Subcutaneous abdominal adipose tissue (tissue), 5 donors: ENCODE results near the gene GLYR1.

ENCODE experiments used
- H3K27ac ChIP-seq: one replicate; pipeline ENCODE4 v1.7.0; 2013; ENCODE audit warnings: low read depth, mild to moderate bottlenecking, inconsistent platforms, low read length, moderate library complexity
- H3K27me3 ChIP-seq, 5 donors: one replicate each; pipeline ENCODE4 v1.7.0; 2013; ENCODE audit warnings: low read length in 5 of 5, inconsistent platforms in 1 of 5; ENCODE audit not compliant: control insufficient read depth in 5 of 5, insufficient read depth in 4 of 5
- H3K36me3 ChIP-seq, 5 donors: one replicate each; pipeline ENCODE4 v1.7.0; 2013; ENCODE audit warnings: low read length in 5 of 5; ENCODE audit not compliant: control insufficient read depth in 5 of 5, insufficient read depth in 5 of 5
- H3K4me1 ChIP-seq, 5 donors: one replicate each; pipeline ENCODE4 v1.7.0; 2013; ENCODE audit warnings: low read length in 5 of 5, mild to moderate bottlenecking in 3 of 5, moderate library complexity in 1 of 5; ENCODE audit not compliant: control insufficient read depth in 5 of 5, insufficient read depth in 5 of 5
- H3K4me3 ChIP-seq, 5 donors: one replicate each; pipeline ENCODE4 v1.7.0; 2013; ENCODE audit warnings: low read length in 5 of 5, low read depth in 1 of 5
- H3K9ac ChIP-seq, 5 donors: one replicate each; pipeline ENCODE4 v1.7.0; 2013; ENCODE audit warnings: low read length in 5 of 5, mild to moderate bottlenecking in 4 of 5, moderate library complexity in 3 of 5
- H3K9me3 ChIP-seq, 5 donors: one replicate each; pipeline ENCODE4 v1.7.0; 2013; ENCODE audit warnings: low read length in 5 of 5; ENCODE audit not compliant: control insufficient read depth in 5 of 5
- donor health status: healthy.
- donor health status: healthy.
- donor health status: healthy.
- donor health status: healthy.
- donor health status: healthy.

Gene GLYR1

DNA sequence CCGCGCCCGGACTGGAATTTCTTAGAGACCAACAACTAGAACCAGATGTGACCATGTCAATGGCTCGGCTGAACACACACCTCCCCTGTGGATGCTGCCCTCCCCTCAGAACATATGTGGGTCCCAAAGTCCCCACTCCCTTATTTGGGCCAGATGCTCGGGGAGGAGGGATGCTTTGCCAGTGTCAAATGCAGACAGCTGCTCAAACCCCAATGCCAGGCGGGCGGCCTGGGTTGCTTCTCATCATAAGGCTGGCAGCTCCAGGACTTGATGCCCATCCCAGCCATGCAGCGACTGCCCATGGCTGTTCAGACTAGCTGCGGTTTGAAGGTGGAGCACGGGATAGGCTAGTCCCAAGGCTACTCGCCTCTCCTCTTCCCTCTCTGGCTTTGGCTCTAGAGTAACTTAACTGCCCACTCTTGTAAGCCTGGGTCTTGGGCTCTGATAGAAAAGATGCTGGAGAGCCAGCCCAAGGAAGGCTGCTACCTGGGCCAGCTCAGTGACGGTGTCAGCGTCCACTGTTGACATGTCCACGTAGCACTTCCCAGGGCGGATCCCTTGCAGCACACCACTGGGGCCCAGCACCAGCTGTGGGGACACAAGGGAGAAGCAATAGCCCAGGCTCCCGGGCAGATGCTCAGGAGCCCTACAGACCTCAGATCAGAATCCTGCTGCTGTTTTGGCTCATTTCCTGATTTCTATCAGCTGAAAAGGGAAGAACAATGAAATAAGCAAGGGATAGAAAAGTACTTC lies 33.7 kb downstream of the GLYR1 start:
- H3K4me3 ChIP-seq = no peak overlapping the region

DNA sequence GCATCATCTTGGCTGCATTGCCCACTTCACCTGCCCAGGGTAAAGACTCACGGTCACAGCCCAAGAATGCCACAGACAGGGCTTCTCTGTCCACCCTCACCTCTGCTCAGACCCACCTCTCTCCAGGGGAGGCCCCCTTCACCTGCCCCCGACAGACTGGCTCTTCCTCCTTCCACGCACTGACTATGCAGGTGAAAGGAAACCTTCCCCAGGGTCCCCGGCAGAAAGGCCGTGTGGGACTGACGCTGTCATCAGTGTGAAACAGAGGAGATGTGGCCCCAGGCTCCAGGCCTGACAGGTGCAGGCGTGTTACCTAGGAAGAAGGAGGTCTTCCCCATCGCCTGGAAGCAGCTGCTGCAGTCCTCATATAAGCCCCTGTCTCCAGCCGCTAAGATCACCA lies 35.3 kb downstream of the GLYR1 start:
- H3K9me3 ChIP-seq = no peaks in the 10 kb centered on the region
- no peak overlapping the region for H3K4me3 ChIP-seq
- H3K27me3 ChIP-seq = no peaks in the 10 kb centered on the region
- H3K27ac ChIP-seq = no peak overlapping the region
- H3K4me1 ChIP-seq = no peaks in the 10 kb centered on the region
- H3K9ac ChIP-seq = no peak overlapping the region
- peaks cover 7 to 83% (median 76%) of the 10 kb centered on the region in 5 donors for H3K36me3 ChIP-seq

More for the DNA sequence above, 33.7 kb downstream of the GLYR1 start:
- Histone ChIP-seq H3K27ac (no peak overlapping the region), H3K9me3 (no peaks in the 10 kb centered on the region), H3K36me3 (peaks cover 7 to 81% (median 74%) of the 10 kb centered on the region in 5 donors), H3K9ac (no peak overlapping the region), H3K27me3 (no peaks in the 10 kb centered on the region), H3K4me1 (no peaks in the 10 kb centered on the region)

DNA sequence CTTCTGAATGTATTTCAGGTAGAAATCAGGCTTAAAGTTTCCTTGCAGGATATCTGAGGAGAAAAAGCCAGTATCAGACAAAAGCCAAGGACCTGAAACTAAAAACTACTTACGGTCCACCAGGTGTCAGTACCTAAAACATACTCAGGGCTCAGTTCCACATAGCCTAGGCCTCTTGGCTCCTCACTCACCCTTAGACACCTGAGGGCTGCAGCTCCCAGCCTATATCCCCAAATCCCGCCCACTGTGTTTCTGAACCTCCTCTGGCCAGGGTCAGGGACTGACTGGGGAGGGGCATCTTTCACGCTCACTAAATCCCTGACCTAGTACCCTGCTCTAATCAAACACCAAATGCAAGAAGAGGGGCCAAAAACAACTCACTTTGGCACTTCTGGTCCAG lies 35.8 kb downstream of the GLYR1 start:
- no peaks in the 10 kb centered on the region for H3K4me1 ChIP-seq

DNA sequence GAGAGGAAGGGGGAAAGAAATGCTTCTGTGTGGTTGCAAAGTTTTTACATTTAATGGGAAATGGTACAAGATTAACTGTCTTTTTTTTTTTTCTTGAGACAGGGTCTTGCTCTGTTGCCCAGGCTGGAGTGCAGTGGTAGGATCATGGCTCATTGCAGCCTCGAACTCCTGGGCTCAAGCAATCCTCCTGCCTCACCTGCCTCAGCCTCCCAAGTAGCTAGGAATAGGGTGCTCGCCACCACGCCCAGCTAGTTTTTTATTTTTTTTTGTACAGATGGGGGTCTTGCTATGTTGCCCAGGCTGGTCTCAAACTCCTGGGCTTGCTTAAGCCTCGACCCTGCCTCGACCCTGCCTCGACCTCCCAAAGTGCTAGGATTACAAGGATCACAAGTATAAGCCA lies 40.8 kb downstream of the GLYR1 start:
- Histone ChIP-seq H3K36me3 (peaks cover 0 to 62% (median 48%) of the 10 kb centered on the region in 5 donors), H3K27ac (no peak overlapping the region), H3K4me1 (peaks cover 0 to 20% (median 18%) of the 10 kb centered on the region in 5 donors), H3K4me3 (no peak overlapping the region), H3K9me3 (no peaks in the 10 kb centered on the region), H3K27me3 (no peaks in the 10 kb centered on the region), H3K9ac (no peak overlapping the region)

More for the DNA sequence above, 35.8 kb downstream of the GLYR1 start:
- Histone ChIP-seq H3K36me3 (peaks cover 7 to 84% (median 76%) of the 10 kb centered on the region in 5 donors), H3K9me3 (no peaks in the 10 kb centered on the region), H3K27me3 (no peaks in the 10 kb centered on the region), H3K9ac (no peak overlapping the region), H3K27ac (no peak overlapping the region), H3K4me3 (no peak overlapping the region)

DNA sequence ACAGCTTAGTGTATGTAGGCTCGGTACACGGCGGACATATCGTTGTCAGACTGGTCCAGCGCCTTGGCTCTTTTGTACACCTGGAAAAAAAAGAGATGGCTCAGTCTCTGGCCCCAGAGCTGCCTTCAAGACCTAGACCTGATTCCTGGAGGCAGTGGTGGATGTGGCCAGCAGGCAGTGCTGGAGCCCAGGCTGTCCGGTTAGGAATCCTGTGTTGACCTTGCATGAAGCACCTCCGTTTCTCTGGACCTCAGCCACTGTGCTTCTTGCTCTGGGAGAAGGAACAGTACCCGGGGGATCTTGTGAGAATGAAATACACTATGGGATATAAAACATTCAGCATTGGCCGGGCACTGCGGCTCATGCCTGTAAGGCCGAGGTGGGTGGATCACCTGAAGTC lies 41.9 kb downstream of the GLYR1 start:
- no peak overlapping the region for H3K4me3 ChIP-seq
- peaks cover 0 to 56% (median 39%) of the 10 kb centered on the region in 5 donors for H3K36me3 ChIP-seq
- H3K27me3 ChIP-seq = no peaks in the 10 kb centered on the region
- no peaks in the 10 kb centered on the region for H3K9me3 ChIP-seq
- peaks cover 0 to 30% (median 18%) of the 10 kb centered on the region in 5 donors for H3K4me1 ChIP-seq
- no peak overlapping the region for H3K9ac ChIP-seq
- no peak overlapping the region for H3K27ac ChIP-seq

DNA sequence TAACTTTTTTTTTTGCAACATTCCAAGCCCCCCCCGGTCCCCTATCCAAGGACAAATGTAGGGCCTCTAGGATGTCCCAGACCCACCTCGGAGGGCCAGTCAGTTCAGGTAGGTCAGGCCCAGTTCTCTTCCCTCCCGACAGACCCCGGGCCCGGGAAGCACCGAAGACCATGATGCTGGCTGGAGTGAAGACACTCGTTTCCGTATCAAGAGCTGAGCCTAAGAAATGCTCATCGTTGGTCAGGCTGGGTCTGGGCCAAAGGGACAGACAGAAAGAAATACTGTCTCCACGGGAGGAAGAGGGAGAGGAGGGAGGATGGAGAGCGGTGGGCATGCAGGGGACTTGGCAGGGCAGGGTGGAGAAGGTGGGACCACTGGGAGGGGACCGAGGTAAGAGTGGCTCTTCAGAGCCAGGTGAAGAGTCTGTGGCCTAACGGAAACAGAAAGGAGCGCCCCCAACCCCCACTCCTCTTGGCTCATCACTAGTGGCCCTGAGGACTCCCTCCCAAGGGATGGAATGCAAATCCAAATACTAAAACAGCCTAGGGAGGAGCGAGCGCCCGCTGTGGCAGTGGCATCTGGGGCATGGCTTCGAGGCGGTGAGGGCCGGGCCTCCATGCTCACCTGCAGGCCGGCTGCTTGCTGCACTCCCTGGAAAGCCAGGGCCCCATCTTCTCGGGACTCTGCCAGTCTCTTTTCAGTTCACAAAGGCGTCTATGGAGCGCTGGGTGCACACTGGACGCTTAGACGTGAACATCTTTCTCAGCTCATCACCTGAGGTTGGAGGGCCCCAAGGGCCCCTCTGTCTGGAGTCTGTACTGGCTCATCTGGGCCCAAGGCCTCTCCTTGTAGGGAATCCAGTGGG lies 43.0 kb downstream of the GLYR1 start:
- peaks cover 0 to 45% (median 34%) of the 10 kb centered on the region in 5 donors for H3K36me3 ChIP-seq
- H3K4me1 ChIP-seq = peaks cover 0 to 33% (median 18%) of the 10 kb centered on the region in 5 donors
- no peak overlapping the region for H3K9ac ChIP-seq
- no peak overlapping the region for H3K4me3 ChIP-seq
- H3K9me3 ChIP-seq = no peaks in the 10 kb centered on the region
- H3K27me3 ChIP-seq = no peaks in the 10 kb centered on the region
- H3K27ac ChIP-seq = no peak overlapping the region

DNA sequence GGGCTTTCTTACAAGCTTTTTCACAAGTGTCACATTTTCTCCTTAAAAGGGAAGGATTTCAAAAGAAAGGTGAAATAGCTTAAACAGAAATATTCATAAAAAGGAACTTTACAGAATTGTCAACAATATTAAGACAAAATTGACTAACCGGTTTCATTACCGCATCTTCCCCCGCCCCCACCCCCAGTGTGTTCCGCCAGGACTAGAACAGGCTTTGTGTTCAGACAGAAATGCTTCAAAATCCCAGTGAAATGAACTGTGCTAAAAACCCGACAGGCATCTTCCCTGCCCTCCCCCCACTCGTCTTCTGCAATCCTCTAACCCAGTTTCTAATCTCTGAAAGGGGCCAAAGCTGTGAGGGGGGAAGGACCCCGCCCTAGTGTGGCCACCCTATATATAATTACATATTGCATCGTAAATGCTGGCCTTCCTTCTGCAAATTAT lies 43.7 kb downstream of the GLYR1 start:
- Histone ChIP-seq H3K4me1 (peaks cover 0 to 33% (median 18%) of the 10 kb centered on the region in 5 donors), H3K27me3 (no peaks in the 10 kb centered on the region), H3K4me3 (peak overlapping the region in 4 of 5 donors; percentile 71 to 85 (median 80)), H3K36me3 (peaks cover 0 to 41% (median 31%) of the 10 kb centered on the region in 5 donors), H3K9ac (peak overlapping the region in 2 of 5 donors; percentile 6 to 66), H3K9me3 (no peaks in the 10 kb centered on the region), H3K27ac (no peak overlapping the region)

DNA sequence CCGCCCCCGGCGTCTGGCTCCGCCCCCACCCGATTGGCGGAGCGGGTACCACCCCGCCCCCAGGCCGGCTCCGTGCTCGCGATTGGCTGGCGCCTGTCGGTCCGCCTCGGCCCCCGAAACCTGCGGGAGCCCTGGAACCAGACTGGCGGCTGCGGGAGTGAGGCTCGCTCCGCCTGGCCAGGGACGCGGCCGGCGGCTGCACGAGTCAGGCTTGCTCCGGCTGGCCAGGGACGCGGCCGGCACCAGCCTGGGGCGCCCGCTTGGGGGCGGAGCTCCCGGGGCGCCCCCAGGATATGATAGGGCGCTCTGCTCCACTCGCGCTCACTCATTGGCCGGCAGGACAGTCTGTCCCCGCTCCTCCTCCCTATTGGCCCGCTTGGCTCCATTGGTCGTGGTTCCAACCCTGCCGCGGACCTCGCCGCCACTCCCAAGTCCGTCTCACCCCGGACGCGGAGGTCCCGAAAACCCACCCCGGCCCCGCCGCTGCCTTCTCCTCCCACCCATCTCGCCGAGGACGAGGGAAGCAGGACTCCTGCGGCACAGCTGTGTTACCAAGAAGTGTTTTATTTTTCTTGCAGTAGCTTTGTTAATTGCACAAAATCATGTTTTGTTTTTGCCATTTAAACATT lies 44.3 kb downstream of the GLYR1 start:
- H3K9me3 ChIP-seq = no peaks in the 10 kb centered on the region
- H3K4me1 ChIP-seq = peaks cover 0 to 33% (median 18%) of the 10 kb centered on the region in 5 donors
- H3K9ac ChIP-seq = peak overlapping the region in 4 of 5 donors; percentile 6 to 66 (median 28)
- H3K27me3 ChIP-seq = no peaks in the 10 kb centered on the region
- peaks cover 0 to 40% (median 26%) of the 10 kb centered on the region in 5 donors for H3K36me3 ChIP-seq
- H3K4me3 ChIP-seq = peak overlapping the region in 4 of 5 donors; percentile 71 to 85 (median 80)
- H3K27ac ChIP-seq = peak overlapping the region; percentile 54

DNA sequence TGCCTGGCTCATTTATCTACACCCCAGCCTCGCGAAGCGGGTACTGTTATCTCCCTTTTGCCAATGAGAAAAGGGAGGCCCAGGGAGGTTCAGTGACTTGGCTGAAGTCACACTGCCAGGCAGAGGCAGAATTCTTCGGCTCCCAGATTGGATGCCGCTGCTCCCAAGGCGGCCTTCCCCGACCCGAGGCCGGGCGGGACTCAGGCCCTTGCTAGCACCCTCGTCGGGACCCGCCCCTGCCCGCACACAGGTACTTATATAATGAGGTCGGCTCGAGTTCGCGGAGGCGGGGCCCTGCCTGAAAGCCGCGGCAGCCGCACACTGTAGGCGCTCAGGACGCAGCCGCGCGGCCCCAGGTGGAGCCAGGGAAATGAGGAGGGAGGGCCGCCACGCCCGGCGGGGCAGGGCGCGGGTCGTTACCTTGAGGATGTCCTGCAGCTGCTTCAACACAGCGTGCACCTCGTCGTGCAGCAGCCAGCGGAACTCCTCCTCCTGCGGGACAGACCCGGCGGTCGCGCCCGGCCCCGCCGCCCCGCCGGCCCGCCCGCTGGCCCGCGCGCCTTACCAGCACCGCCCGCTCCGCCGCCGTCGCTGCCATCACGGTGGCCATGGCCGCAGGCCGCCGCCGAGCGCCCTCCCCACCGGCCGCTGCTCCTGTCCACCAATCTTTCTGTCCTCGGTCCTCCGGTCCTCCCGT lies 45.0 kb downstream of the GLYR1 start, which contains the start of gene ROGDI:
Gene ROGDI (minus strand): TSS at position 672 of the 697 bp plus-strand sequence. CDS start 62 bp downstream, at position 610.
- Histone ChIP-seq H3K4me1 (peaks cover 0 to 33% (median 18%) of the 10 kb centered on the region in 5 donors), H3K36me3 (peaks cover 0 to 40% (median 24%) of the 10 kb centered on the region in 5 donors)

More for the DNA sequence above, 45.0 kb downstream of the GLYR1 start, which contains the start of gene ROGDI:
- H3K9me3 ChIP-seq = no peaks in the 10 kb centered on the region
- H3K27ac ChIP-seq = peak within 1 kb of the TSS; percentile 54
- peak within 1 kb of the TSS in 4 of 5 donors; percentile 58 to 76 (median 68) for H3K9ac ChIP-seq
- peak within 1 kb of the TSS; percentile 67 to 85 (median 76) for H3K4me3 ChIP-seq
- H3K27me3 ChIP-seq = no peaks in the 10 kb centered on the region
